ENCODE measurements around the gene CDK19.

The CDK19 gene

DNA sequence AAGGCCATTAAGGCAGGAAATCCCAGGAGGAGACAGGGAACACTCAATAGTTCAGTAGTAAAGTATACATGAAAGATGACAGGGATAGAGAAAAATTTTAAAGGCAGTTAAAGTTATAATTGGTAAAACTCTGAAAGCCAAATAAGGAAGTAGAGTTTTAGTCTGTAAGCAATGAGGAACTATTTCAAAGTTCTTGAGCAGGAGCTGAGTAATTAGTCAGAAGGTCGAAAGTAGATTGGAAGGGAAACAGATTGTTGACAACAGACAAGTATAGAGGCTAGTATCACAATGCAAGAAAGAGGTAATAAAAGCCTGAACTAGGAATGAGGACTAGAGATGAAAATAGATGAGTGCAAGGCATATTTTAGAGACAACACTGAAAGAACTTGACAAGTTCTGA, 150.3 kb downstream of the CDK19 start:
- no peak for TF ChIP-seq CTCF (IDR thresholded peaks at IDR 0.05; ENCODE audit: low read depth, low read length)
- TF ChIP-seq, protein P1, sequence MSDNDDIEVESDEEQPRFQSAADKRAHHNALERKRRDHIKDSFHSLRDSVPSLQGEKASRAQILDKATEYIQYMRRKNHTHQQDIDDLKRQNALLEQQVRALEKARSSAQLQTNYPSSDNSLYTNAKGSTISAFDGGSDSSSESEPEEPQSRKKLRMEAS (IDR thresholded peaks at IDR 0.05; ENCODE audit: low read depth, low read length) = no peak
- TF ChIP-seq POLR2A (IDR thresholded peaks at IDR 0.05; ENCODE audit: extremely low read depth, insufficient read length) = no peak
- TF ChIP-seq MYC (IDR thresholded peaks at IDR 0.05; ENCODE audit: low read depth, low read length) = no peak
- DNase-seq (ENCODE audit: low read depth) = peak; percentile 76
- no peak overlapping the region for H3K4me3 ChIP-seq (ENCODE audit: low read depth, low read length)

DNA sequence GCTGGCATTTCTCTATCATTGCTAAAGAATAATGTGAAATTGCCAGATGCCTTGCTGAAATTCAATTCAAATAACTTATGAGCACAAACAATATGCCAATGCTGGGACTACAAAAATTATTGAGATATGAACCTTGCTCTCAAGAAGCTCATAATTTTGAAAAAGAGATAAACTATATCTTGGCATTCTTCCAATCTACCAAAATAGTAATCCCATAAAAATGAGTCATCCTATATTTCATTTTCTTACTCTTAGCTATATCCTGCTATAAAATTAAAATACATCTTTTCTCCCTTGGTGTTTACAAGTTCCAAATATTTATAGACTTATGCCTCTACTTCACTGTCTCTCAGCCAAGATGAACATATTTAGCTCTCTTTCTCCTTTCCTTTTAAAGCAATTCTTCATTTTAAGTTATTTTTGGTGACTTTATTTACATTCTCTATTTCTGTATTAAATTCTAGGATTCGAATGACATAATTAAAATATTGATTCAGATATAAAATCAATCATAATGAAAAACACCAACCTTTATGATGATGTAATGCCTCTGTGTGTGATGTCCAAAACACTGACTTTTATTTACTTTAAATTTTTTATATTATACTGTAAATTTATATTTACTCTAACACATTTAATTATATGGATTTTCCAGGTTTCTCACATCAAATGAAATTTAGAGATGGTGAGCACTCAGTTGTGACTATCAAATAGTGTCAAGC, 152.6 kb downstream of the CDK19 start:
- H3K4me3 ChIP-seq (ENCODE audit: low read depth, low read length) = no peak overlapping the region
- no peak for DNase-seq (ENCODE audit: low read depth)
- TF ChIP-seq MYC (IDR thresholded peaks at IDR 0.05; ENCODE audit: low read depth, low read length) = no peak

- H3K4me3 ChIP-seq (ENCODE audit: low read depth, low read length) = no peak overlapping the region
- TF ChIP-seq, protein P1 (IDR thresholded peaks at IDR 0.05; ENCODE audit: low read depth, low read length) = no peak
- TF ChIP-seq MYC (IDR thresholded peaks at IDR 0.05; ENCODE audit: low read depth, low read length) (no peak), POLR2A (IDR thresholded peaks at IDR 0.05; ENCODE audit: extremely low read depth, insufficient read length) (no peak), CTCF (IDR thresholded peaks at IDR 0.05; ENCODE audit: low read depth, low read length) (no peak)
- no peak for DNase-seq (ENCODE audit: low read depth)
Observed at GRCh38 chr6:110661414-110661813, 153.9 kb downstream of the CDK19 start.

DNA sequence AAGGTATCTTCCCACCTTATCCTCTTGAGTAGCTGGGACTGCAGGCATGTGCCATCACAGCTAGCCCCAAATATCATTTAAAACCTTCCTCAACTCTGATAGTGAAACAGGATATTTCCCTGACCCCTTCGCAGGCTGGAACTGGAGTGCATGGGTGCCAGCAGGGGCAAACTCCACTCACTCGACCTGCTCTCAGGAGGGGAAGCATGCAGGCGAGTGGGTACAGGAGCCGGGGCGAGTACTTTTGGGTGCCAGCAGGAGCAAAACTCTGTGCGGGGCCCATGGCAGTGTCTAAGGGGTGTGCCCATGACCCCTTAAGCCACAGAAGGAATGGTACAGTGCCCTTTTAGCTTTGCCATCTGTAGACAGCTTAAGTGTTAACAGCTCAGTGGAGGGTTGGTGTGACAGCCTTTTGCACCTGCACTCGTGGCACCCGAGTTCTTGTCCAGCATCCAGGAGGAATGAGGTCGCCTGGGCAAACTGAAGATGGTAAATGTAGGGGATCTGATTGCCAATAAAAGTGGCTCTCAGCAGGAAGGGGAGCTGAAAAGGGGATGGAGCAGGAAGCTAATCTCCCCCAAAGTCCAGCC, 155.1 kb downstream of the CDK19 start:
- TF ChIP-seq, protein P1 (IDR thresholded peaks at IDR 0.05; ENCODE audit: low read depth, low read length) = no peak
- TF ChIP-seq CTCF (IDR thresholded peaks at IDR 0.05; ENCODE audit: low read depth, low read length) (no peak), POLR2A (IDR thresholded peaks at IDR 0.05; ENCODE audit: extremely low read depth, insufficient read length) (no peak), MYC (IDR thresholded peaks at IDR 0.05; ENCODE audit: low read depth, low read length) (no peak)
- DNase-seq (ENCODE audit: low read depth) = no peak
- no peak overlapping the region for H3K4me3 ChIP-seq (ENCODE audit: low read depth, low read length)

DNA sequence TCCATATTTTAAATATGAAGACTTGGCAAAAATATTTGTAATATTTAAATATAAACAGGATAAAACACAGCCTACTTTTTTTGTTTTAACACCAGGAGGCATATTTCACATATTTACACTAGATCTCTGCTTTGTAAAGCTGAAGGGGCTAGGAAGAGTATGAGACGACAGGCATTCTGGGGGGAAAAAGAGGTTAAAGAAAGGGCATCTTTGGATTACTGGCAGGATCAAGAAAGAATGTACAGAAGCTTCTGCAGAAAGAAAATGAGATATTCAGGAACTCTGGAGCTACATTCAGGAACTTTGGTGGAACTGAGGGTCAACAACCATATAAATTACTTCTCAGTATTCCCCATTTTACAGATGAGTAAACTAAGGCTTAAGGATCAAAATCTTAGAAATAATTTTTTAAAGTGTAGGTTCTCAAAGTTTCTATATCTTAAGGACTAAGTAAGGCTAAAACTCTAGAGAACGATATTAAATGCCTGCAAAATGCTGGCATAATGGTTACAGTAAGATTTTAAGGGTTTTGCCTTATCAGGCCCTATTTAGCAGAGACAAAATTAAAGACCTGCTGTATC, 156.5 kb downstream of the CDK19 start:
- no peak overlapping the region for H3K4me3 ChIP-seq (ENCODE audit: low read depth, low read length)
- no peak for DNase-seq (ENCODE audit: low read depth)
- no peak for TF ChIP-seq CTCF (IDR thresholded peaks at IDR 0.05; ENCODE audit: low read depth, low read length)
- TF ChIP-seq MYC (IDR thresholded peaks at IDR 0.05; ENCODE audit: low read depth, low read length) = no peak
- TF ChIP-seq, protein P1 (IDR thresholded peaks at IDR 0.05; ENCODE audit: low read depth, low read length) = no peak
- no peak for TF ChIP-seq POLR2A (IDR thresholded peaks at IDR 0.05; ENCODE audit: extremely low read depth, insufficient read length)

- no peak for DNase-seq (ENCODE audit: low read depth)
- no peak overlapping the region for H3K4me3 ChIP-seq (ENCODE audit: low read depth, low read length)
- TF ChIP-seq MYC (IDR thresholded peaks at IDR 0.05; ENCODE audit: low read depth, low read length) (no peak), CTCF (IDR thresholded peaks at IDR 0.05; ENCODE audit: low read depth, low read length) (no peak), POLR2A (IDR thresholded peaks at IDR 0.05; ENCODE audit: extremely low read depth, insufficient read length) (no peak)
- TF ChIP-seq, protein P1 (IDR thresholded peaks at IDR 0.05; ENCODE audit: low read depth, low read length) = no peak
Observed at GRCh38 chr6:110656492-110656891, 158.8 kb downstream of the CDK19 start.

Measured in NB4 (cell line).